NCI-H1417 (cell line): Measurements from ENCODE around the gene PLA2G2D.
A peak's percentile ranks its signal among the peaks of the same experiment; 100 is the strongest.

Source experiments
- DNase-seq, 3 experiments: peaks; one replicate each; lab custom pipeline; 2025; lab: John Stamatoyannopoulos, UW

The PLA2G2D gene, protein sequence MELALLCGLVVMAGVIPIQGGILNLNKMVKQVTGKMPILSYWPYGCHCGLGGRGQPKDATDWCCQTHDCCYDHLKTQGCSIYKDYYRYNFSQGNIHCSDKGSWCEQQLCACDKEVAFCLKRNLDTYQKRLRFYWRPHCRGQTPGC

DNA sequence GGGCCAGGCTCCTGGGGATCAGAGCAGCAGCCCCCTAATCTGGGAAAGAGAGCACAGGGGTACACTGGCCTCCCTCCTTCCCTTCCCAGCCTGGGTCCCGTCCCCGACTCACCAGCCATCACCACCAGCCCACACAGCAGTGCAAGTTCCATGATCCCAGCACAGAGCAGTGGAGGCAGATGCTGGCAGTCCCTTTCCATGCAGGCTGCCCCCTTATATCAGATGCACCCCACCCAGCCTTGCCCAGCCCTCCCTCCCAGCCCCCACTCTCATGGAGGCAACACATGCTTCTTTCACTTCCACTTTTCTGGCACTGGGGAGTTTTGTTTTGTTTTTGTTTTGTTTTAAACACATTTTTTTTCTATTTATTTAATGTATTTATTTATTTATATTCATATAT, at the start of gene PLA2G2D:
TSS of gene PLA2G2D (minus strand) at position 190 of the 400 bp plus-strand sequence. CDS start at position 152, 38 bp downstream.
- no peak for DNase-seq

DNA sequence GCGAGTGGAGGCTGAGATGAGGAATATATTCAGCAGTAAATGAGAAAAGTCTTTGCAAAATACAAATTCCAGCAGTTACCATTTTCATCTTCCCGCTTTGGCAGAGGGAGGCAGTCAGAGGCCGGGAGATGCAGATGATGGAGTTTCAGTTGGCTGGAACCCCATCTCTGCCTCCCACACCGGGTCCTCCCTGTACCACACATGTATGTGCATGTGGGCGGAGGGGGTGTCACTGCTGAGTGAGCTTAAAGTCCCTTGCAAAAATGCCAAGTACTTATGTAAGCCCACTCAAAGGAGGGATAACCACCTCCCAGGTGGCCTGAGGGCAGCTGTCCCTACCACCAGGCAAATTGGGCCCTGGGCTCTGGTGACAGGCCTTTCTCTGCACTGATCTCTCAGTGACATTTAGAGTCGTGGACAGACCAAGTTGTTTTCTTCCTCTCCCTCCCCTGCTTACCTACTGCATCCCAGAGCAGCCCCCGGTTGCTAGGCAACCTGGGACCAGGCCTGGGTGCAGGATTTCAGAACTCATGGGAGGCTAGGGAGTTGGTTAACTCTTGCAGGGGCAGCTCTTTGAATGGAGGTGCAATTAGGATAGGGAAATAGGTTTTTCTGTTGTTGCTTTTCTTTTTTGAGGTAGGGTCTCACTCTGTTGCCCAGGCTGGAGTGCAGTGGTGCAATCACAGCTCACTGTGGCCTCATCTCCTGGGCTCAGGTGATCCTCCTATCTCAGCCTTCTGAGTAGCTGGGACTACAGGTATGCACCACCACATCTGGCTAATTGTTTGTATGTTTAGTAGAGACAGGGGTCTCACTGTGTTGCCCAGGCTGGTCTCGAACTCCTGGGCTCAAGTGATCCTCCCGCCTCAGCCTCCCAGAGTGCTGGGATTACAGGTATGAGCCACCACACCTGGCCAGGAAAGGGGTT, 49.5 kb upstream of the PLA2G2D start:
- peak in 2 of 3 experiments; percentile 11 to 25 for DNase-seq

GRCh38 chr1:20167126-20167525, 47.8 kb upstream of the PLA2G2D start:
- DNase-seq, result no peak

- DNase-seq, result no peak
Observed at GRCh38 chr1:20166051-20166450, 46.7 kb upstream of the PLA2G2D start.

GRCh38 chr1:20165522-20165951, 46.2 kb upstream of the PLA2G2D start:
- peak in 1 of 3 experiments; percentile 11 for DNase-seq

- DNase-seq, result no peak
Observed at GRCh38 chr1:20164694-20165202, 45.4 kb upstream of the PLA2G2D start.

DNA sequence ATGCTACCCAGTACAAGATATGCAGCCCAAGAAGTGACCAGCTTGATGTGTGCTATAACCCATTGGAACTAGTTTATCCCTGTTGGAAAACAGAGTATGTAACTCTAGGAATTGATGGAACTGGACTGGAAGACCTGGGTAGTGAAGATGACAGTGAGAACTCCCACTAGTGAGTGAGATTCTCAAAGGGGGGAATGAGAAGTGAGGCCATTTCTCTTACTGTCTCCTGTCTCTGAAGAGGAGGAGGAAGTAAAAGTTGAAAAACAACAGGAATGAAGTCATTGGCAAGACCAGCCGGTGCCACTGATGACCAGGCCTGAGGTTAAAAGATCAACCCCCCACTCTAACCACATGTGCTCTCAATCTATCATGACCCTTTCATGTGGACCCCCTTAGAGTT, 40.7 kb upstream of the PLA2G2D start:
- no peak for DNase-seq

- DNase-seq, result no peak
Observed at GRCh38 chr1:20158358-20159070, 39.2 kb upstream of the PLA2G2D start.

GRCh38 chr1:20154301-20154831, 35.0 kb upstream of the PLA2G2D start:
- no peak for DNase-seq

GRCh38 chr1:20153000-20153418, 33.7 kb upstream of the PLA2G2D start:
- peak in 2 of 3 experiments; percentile 12 to 55 for DNase-seq

- no peak for DNase-seq
Observed at GRCh38 chr1:20152599-20152930, 33.2 kb upstream of the PLA2G2D start.

DNA sequence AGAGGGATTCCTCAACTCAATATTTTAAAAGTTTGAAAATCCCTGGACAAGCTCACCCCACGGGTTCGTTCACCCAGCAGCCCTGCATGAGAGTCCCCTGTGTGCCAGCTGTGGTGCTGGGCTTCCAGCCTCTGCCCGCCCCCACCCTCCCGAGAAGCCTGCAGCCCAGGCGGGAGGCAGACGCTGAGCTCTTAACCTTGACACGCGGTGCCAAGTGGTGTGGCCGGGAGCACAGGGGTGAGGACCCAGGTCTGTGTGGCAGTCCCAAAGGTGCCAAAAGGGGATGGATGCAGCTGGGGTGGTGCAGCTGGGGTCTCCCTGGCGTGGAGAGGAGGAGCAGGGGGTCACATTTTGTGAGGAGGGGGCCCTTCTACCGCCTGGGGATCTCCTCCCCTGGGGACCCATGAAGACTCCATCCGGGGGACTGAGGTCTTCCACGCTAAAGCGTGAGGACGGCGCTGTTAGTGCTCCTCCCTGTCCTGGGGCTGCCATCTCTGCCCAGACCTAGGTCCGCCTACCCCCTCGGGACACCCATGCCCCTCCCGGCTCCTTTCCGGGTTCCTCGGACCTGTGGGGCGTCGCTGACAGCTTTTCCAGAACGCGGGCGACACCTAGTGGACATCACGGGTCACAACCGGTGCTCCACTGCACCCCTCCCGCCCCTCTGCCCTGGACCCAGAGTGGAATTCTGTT, 32.7 kb upstream of the PLA2G2D start:
- peak; percentile 47 to 77 (median 67) for DNase-seq

GRCh38 chr1:20150969-20151368, 31.6 kb upstream of the PLA2G2D start:
- no peak for DNase-seq

- no peak for DNase-seq
Observed at GRCh38 chr1:20150326-20150705, 31.0 kb upstream of the PLA2G2D start.

GRCh38 chr1:20149601-20150325, 30.4 kb upstream of the PLA2G2D start:
- no peak for DNase-seq

DNA sequence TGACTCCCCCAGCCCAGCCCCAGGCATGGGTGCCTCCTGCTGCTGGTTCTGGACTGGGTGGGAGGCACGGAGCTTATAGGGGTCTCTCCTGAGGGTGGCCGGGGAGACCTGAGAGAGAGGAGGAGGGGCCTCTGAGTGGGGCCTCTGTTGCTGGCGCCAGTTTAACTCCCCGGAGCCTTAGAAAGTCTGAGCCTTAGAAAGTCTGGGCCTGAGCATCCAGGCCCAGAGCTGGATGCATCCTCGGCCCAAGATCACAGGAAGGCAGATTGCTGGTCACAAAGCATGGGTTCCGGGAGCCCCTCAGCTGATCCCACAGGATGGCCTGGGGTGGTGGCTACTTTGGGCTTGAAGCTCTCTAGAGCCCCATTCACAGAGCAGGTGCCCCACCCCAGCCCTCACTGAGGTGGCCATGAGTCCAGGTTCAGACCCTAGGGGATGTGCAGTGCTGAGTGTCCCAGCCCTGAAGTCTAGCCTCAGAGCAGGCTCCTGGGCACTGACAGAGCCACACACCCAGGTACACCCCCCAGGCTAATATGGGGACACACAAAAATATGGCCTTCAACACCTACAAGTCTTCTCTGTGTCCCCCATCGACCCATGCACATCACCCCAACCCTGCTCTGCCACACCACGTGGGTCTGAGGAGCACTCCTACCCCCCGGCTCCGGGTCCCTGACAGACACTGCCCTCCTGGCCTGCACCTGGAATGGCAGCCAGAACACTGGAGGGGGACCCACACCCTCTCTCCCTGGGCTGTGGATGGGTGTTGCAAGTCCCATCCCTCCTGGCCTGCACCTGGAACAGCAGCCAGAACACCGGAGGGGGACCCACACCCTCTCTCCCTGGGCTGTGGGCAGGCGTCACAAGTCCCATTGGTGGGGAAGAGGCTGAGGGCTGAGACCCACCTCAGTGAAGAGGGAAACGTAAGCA, 29.5 kb upstream of the PLA2G2D start:
- DNase-seq, result no peak

DNA sequence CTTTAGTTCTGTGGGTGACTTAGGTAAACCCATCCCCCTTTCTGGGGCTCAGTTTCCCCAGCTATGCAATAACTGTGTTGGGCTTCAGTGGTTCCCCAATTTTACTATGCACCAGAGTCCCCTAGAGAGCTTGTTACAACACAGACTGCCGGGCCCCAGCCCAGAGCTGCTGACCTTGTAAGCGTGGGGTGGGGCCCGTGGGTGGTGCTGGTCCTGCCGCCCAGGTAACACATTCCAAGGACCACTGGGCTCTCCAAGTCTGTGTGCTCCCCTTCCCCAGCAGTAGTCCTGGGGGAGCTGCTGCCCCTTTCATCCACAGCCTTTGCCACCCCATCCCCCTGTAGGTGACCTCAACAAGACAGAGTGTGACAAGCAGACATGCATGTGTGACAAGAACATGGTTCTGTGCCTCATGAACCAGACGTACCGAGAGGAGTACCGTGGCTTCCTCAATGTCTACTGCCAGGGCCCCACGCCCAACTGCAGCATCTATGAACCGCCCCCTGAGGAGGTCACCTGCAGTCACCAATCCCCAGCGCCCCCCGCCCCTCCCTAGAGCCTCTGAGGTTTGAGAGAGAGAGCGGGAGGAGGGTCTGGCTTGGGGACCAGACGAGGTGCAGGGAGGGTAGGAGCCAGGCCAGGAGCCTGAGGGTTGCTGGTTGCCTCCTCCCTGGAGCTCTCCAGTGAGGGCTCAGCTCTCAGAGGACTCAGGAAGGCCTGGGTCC, 28.7 kb upstream of the PLA2G2D start:
- no peak for DNase-seq

GRCh38 chr1:20143734-20144565, 24.6 kb upstream of the PLA2G2D start:
- no peak for DNase-seq
